Adrenal gland (tissue), 5 donors: ENCODE data around the gene HNF1A.

Experiments
- POLR2A ChIP-seq, 2 donors: fragments of 450-650 bp; IDR thresholded peaks; one replicate each; pipeline ENCODE4 v1.6.1; 2017; ENCODE audit warnings: antibody characterized with exemption in 2 of 2, mild to moderate bottlenecking in 2 of 2, moderate library complexity in 1 of 2
- TF ChIP-seq, protein P1 (sequence below), 6 experiments: fragments of 450-650 bp in 4 of 6; fragments of 200-600 bp in 2 of 6; sonication (generic) in 1 of 6; IDR thresholded peaks; 1 replicate in 5 of 6; 2 replicates in 1 of 6; pipeline versions ENCODE4 v1.5.1 to v1.8.0; 2016 to 2021; ENCODE audit warnings: antibody characterized with exemption in 6 of 6, mild to moderate bottlenecking in 2 of 6, moderate library complexity in 1 of 6
- donor health status: DM: no; HTN: no; CAD: no.

DNA sequence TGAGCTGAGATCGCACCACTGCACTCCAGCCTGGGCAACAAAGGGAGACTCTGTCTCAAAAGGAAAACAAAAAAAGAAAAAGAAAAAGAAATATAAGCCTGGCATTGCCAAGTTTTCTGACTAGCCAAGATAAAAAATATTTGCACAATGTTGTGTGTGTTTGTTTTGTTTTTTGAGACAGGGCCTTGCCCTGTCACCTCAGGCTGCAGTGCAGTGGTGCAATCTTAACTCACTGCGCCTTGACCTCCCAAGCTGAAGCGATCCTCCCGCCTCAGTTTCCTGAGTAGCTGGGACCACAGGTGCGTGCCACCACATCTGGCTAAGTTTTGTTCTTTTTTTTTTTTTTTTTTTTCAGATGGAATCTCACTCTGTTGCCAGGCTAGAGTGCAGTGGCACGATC, 43.4 kb downstream of the HNF1A start:
- TF ChIP-seq, protein P1, sequence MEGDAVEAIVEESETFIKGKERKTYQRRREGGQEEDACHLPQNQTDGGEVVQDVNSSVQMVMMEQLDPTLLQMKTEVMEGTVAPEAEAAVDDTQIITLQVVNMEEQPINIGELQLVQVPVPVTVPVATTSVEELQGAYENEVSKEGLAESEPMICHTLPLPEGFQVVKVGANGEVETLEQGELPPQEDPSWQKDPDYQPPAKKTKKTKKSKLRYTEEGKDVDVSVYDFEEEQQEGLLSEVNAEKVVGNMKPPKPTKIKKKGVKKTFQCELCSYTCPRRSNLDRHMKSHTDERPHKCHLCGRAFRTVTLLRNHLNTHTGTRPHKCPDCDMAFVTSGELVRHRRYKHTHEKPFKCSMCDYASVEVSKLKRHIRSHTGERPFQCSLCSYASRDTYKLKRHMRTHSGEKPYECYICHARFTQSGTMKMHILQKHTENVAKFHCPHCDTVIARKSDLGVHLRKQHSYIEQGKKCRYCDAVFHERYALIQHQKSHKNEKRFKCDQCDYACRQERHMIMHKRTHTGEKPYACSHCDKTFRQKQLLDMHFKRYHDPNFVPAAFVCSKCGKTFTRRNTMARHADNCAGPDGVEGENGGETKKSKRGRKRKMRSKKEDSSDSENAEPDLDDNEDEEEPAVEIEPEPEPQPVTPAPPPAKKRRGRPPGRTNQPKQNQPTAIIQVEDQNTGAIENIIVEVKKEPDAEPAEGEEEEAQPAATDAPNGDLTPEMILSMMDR (IDR thresholded peaks at IDR 0.05) = no peak
- TF ChIP-seq POLR2A (IDR thresholded peaks at IDR 0.05) = no peak
